ENCODE measurements around the gene SMIM41. TPM values are rescaled to one million over a fixed set of nuclear protein-coding genes. Genes with fewer than 3 reads are reported as not detected.

SMIM41 gene
- total RNA-seq, 2 experiments from 2014 or later = not detected

DNA sequence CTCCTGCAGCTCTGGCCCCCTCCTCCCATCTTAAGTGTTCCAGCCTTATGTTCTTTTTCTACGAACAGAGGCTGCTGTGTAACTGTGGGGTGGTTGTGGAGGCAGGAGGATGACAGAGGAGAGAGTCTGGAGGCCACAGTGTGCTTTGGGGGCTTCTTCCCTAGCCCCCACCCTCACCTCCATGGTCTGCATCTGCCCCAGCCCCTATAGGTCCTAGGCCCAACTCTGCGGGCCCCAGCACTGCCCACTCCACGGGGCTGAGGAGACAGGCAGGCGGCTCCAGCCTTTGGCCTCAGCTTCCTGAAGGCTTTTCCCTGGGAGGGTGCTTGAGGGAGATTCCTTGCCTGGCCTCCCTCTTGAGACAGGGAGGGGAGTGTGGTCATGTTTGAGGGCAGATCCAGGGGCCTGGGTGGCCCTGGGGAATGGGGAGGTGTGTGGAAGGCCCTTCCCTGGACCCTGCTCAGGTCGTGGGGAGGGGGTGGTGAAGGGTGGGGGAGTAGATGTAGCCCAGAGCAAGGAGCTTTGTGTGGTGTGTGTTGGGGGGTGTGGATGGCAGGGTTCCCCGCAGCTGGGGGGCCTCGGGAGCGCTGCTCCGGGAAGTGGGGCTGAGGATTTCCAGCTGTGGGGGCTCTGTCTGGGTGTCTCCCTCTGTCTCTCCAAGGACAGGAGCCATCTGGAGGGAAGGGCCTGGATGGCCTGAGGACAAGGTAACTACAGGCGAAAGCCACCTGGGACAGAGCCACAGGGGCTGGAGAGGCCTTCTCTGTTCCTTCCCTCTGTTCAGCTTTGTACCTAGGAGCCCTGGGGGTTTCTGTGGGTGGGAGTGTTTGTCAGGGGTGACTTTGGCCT, 1.1 kb downstream of the SMIM41 start:
- Histone ChIP-seq H3K4me3 (ENCODE audit: low read depth, low read length, poor library complexity, severe bottlenecking) (peak overlapping the region; percentile 52), H3K79me2 (ENCODE audit: insufficient read depth, low read depth, low read length) (no peaks in the 10 kb centered on the region), H3K9me2 (ENCODE audit: insufficient read depth, low read length) (no peaks in the 10 kb centered on the region), H3K4me2 (ENCODE audit: low read length) (peak overlapping the region; percentile 81), H4K20me1 (ENCODE audit: insufficient read depth, low read length) (no peaks in the 10 kb centered on the region), H3K9me3 (ENCODE audit: low read length) (no peaks in the 10 kb centered on the region), H3K4me1 (ENCODE audit: insufficient read depth, low read length, poor library complexity, severe bottlenecking) (peaks cover 51% of the 10 kb centered on the region), H2AFZ (ENCODE audit: low read length) (no peak overlapping the region), H3K36me3 (ENCODE audit: insufficient read depth, low read length) (peaks cover 42% of the 10 kb centered on the region), H3K27ac (ENCODE audit: low read depth, low read length, poor library complexity, severe bottlenecking) (peak overlapping the region; percentile 84)
- ChIA-PET CTCF (ENCODE audit: unreplicated experiment) (interaction anchor here (0.6 to 3.1 kb wide), 4 partner anchors 40 to 1856 kb away, joined by 3 to 32 read pairs (median 6); no protein-coding TSS in a partner anchor), POLR2A (interaction anchor here (0.7 to 3.7 kb wide), 8 partner anchors 9 to 55 kb away, joined by 3 to 26 read pairs (median 6); partner anchors contain the start of gene ATG101)
- no peak for TF ChIP-seq EZH2phosphoT487 (IDR thresholded peaks at IDR 0.05; ENCODE audit: borderline replicate concordance, low read depth, low read length)
- TF ChIP-seq, protein P1, sequence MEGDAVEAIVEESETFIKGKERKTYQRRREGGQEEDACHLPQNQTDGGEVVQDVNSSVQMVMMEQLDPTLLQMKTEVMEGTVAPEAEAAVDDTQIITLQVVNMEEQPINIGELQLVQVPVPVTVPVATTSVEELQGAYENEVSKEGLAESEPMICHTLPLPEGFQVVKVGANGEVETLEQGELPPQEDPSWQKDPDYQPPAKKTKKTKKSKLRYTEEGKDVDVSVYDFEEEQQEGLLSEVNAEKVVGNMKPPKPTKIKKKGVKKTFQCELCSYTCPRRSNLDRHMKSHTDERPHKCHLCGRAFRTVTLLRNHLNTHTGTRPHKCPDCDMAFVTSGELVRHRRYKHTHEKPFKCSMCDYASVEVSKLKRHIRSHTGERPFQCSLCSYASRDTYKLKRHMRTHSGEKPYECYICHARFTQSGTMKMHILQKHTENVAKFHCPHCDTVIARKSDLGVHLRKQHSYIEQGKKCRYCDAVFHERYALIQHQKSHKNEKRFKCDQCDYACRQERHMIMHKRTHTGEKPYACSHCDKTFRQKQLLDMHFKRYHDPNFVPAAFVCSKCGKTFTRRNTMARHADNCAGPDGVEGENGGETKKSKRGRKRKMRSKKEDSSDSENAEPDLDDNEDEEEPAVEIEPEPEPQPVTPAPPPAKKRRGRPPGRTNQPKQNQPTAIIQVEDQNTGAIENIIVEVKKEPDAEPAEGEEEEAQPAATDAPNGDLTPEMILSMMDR (conservative IDR thresholded peaks at IDR 0.05; ENCODE audit: low read length) = no peak
- no TSS peak for BruUV-seq (replicated peaks)
- intact Hi-C loops (cut with micrococcal nuclease; ENCODE audit: unreplicated experiment) = loop anchor here (1.0 kb wide), 1 partner anchor 11 kb away; the partner anchor contains the start of gene ATG101
- no peak for DNase-seq (ENCODE audit: low spot score)

DNA sequence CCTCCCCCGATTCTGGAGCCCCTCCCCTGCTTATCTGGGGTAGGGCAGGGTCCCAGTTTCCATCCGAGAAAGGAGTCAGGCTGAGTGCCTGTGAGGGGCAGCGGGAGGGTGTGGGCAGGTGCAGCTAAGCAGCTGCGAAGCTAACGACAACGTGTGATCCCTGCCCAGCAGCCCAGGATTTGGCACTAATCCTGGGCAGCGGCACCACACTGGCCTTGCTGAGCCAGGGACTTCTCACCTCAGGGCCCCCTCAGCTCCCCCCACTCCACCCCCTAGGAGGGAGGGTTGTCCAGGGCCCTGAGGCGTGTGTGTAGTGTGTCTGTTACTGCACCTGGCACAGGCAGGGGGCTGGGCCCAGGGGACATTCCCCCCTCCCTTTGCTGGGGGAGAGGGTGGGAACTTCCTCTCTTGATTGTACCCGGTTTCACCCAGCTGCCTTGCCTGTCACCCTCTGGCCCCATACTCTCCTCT, 1.8 kb downstream of the SMIM41 start:
- no peaks in the 10 kb centered on the region for H4K20me1 ChIP-seq (ENCODE audit: insufficient read depth, low read length)
- TF ChIP-seq, protein P1 (conservative IDR thresholded peaks at IDR 0.05; ENCODE audit: low read length) = no peak
- no peak for TF ChIP-seq EZH2phosphoT487 (IDR thresholded peaks at IDR 0.05; ENCODE audit: borderline replicate concordance, low read depth, low read length)
- peak overlapping the region; percentile 52 for H3K4me3 ChIP-seq (ENCODE audit: low read depth, low read length, poor library complexity, severe bottlenecking)
- peaks cover 52% of the 10 kb centered on the region for H3K4me1 ChIP-seq (ENCODE audit: insufficient read depth, low read length, poor library complexity, severe bottlenecking)
- peaks cover 36% of the 10 kb centered on the region for H3K36me3 ChIP-seq (ENCODE audit: insufficient read depth, low read length)
- peak overlapping the region; percentile 81 for H3K4me2 ChIP-seq (ENCODE audit: low read length)
- POLR2A ChIA-PET = interaction anchor here (0.7 to 3.7 kb wide), 11 partner anchors 9 to 55 kb away, joined by 3 to 26 read pairs (median 5); partner anchors contain the start of gene ATG101
- H3K9me2 ChIP-seq (ENCODE audit: insufficient read depth, low read length) = no peaks in the 10 kb centered on the region
- H3K9me3 ChIP-seq (ENCODE audit: low read length) = no peaks in the 10 kb centered on the region
- BruUV-seq (replicated peaks) = no TSS peak
- H2AFZ ChIP-seq (ENCODE audit: low read length) = no peak overlapping the region
- CTCF ChIA-PET (ENCODE audit: unreplicated experiment) = interaction anchor here (0.6 to 3.1 kb wide), 6 partner anchors 9 to 1856 kb away, joined by 3 to 32 read pairs (median 3); no protein-coding TSS in a partner anchor
- DNase-seq (ENCODE audit: low spot score) = peak; percentile 93
- intact Hi-C loops (cut with micrococcal nuclease; ENCODE audit: unreplicated experiment) = loop anchor here (1.0 kb wide), 1 partner anchor 12 kb away; the partner anchor contains the start of gene ATG101
- H3K79me2 ChIP-seq (ENCODE audit: insufficient read depth, low read depth, low read length) = no peaks in the 10 kb centered on the region
- H3K27ac ChIP-seq (ENCODE audit: low read depth, low read length, poor library complexity, severe bottlenecking) = peak overlapping the region; percentile 84
